ENCODE measurements around the gene PRR5L.
A peak's percentile ranks its signal among the peaks of the same experiment; 100 is the strongest.

PRR5L gene, protein sequence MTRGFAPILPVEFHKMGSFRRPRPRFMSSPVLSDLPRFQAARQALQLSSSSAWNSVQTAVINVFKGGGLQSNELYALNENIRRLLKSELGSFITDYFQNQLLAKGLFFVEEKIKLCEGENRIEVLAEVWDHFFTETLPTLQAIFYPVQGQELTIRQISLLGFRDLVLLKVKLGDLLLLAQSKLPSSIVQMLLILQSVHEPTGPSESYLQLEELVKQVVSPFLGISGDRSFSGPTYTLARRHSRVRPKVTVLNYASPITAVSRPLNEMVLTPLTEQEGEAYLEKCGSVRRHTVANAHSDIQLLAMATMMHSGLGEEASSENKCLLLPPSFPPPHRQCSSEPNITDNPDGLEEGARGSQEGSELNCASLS

DNA sequence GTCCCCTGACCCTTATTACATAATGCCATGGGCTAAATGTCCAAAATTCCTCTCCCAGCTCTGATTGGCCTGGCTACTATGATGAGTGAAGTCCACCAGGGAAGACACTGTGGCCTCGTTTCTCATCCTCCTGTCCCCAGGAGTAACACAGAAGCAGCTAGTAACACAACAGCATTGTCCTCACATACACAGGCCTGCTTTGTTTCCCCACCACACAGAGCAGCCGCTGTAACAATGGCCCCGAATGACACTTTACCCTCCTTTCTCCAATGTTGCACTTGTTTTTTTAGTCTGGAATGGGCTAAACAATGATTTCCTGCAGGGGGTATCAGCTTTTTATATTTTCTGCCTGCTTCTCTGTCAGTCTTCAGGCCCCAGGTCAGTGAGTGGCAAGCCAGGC lies at the start of gene PRR5L:
PRR5L (plus strand) TSS at position 363 of the 400 bp plus-strand sequence. CDS start 104,834 bp downstream, outside the sequence.
- DNase-seq = no peak

DNA sequence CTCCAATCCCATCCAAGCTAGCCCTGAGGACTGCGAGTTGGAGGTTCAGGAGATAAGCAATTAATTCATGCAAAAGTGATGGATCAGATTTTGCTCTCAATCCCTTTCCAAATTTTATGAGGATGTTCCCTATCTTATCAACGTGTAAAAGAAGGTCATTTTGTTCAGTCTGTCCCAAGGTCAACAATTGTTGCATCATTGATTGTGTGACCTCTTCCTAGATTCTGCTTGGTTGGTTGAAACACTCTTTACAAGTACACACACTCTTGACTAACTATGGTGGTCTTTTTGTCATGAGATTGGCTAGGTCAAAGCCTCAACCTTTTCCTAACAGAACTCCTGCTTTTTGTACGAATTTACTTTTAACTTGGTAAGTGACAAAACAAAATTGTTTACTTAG lies 48.6 kb upstream of the PRR5L start:
- no peak for DNase-seq

DNA sequence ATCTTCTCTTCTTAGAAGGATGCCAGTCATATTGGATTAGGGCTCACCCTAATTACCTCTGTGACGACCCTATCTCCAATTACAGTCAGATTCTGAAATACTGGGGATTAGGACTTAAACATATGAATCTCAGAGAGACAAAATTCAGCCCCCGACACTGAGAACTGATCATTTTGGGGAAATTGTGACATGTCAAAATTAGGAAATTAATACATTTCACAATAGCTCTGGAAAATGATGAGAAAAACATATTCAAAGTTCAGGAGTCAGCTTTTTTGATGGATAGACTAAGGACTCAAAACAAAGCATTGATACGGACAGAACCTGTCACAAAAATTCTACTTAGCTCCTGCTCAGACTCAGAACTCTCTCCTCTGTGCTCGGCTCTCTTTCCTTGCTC lies 47.7 kb upstream of the PRR5L start:
- no peak for DNase-seq

DNA sequence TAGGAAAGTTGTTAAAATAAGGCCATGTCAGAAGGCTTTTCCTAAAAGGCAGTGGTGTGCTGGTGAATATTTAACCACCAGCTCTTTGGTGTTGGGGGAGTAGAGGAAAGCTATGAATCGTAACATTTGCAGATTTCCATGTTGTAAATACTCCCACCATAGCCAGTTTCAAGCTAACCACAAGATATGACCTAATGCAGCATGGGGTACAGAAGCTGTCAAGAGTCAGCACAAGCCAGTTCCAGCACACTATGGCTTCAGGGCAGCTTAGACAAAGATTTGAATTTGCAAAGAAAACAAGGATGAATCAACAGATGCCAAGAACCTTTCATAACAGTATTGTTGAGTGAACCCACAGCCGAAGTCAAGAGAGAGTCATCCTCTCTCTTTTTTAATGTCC lies 46.8 kb upstream of the PRR5L start:
- DNase-seq = no peak

DNA sequence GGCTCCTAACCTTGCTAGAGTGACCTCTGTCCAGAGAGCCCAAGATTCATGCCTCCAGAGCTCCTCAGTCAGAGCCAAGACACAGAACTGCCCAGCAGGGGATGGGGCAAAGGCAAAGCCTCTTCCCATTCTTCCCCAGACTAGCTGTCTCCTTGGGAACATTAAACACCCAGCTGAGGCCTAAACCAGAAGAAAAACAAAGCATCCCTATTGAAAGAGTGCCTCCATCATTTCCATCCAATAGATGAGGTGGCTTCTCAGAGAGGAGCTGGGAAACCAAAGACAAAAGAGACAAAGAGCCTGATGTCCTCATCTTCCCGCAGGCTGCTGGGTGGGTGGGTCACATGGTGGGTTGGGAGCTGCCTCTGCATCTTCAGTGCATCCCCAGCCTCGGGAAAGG lies 44.3 kb upstream of the PRR5L start:
- DNase-seq = no peak

DNA sequence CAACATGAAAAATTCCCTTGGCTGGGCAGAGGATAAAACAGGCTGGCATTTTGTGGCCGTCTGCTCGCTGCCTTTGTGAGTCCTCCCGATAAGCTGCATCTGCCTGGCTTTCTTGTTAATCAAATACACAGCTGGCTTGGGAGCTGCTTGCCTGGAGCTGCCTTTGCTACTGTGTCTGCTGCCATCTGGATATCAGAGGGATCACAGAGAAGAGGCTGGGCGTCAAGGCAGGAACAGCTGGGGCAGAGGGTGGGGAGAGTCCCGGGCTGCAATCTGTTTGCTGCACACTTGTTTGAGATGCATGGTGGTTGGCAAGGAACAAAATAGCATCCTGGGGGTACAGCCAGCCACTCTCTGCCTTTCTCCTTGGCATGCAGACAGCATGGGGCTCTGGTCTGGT lies 42.9 kb upstream of the PRR5L start:
- no peak for DNase-seq

DNA sequence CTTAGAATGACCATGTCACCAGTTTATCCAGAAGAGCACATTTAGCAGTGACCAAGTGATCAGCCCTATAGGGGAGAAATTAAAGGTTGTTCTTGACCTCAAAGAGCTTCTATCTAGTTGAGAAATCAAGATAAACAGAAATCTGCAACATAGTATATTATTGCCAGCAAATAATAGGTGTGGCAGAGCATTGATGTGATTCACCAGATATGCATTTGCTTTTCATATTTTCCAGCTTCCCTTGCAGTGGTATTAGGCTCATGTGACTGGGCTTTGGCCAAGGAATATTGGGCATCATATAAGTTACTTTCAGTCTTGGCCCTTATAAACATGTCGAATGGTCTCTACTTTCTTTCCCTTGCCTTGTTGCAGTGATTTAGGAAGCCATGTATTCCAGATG lies 41.4 kb upstream of the PRR5L start:
- no peak for DNase-seq

DNA sequence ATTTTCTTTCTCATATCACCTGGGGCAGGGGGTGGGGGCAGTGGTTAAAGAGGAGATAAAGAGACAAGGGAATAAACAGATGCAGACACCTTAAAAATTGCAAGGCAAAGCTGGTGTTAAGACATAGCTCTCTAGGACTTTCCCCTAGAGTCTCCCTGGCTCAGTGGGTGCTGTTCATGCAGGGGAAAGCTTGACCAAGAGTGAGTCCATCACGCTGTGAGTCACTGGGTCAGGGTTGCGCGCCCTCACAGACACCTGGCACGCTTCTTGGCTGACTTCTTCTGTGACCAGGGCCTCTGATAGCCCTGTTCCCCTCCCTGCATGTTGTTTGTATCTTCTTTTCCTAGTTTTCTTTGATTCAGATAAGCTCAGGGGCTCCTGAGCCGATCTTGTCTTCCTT lies 38.7 kb upstream of the PRR5L start:
- DNase-seq = no peak

DNA sequence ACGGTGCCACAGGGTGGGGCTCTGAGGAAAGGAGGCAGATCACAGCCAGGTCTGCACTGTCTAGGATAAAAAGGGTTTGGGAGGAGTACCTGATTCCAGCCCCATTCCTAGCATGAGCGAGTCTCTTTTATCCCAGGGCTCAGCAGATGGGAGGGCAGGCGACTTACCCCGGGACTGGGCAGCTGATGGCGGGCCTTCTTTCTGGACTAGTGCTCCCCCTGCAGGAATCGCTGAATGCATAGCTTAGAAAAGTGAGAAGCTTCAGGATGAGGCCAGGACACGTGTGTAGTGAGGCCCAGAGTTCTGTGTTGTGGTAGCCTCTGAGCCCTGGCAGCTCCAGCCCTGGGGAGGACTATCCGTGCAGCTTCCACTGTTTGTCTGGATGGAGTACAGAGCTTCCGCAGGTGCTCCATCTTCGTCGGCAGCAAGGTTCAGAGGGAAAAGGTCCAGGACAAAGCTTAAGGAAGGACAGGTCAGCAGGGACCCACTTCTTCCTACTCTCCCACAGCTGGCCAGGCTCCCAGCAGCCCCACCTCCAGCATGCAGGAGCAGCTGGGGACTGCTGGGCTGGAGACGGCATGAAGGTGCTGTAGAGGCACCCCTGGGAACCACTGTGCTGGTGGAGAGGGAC lies 37.2 kb upstream of the PRR5L start:
- DNase-seq = no peak

DNA sequence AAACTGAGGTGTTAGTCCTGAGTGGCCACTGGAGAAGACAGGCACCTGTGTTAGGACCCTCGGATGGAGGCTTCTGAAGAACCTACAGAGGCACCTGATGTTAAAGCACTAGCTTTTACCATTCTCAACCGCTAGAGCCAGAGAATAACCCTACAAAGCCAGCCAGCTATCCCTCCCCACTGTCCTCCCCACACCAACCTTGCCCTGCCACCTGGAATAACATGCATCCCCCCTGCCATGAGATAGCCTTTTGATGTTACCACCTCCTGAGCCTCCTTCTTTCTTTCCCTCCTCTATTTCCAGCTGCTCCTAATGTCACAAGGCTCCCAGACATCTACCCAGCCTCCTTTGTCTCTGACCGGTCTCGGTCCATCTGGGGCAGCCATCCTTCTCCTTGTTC lies 35.0 kb upstream of the PRR5L start:
- no peak for DNase-seq

DNA sequence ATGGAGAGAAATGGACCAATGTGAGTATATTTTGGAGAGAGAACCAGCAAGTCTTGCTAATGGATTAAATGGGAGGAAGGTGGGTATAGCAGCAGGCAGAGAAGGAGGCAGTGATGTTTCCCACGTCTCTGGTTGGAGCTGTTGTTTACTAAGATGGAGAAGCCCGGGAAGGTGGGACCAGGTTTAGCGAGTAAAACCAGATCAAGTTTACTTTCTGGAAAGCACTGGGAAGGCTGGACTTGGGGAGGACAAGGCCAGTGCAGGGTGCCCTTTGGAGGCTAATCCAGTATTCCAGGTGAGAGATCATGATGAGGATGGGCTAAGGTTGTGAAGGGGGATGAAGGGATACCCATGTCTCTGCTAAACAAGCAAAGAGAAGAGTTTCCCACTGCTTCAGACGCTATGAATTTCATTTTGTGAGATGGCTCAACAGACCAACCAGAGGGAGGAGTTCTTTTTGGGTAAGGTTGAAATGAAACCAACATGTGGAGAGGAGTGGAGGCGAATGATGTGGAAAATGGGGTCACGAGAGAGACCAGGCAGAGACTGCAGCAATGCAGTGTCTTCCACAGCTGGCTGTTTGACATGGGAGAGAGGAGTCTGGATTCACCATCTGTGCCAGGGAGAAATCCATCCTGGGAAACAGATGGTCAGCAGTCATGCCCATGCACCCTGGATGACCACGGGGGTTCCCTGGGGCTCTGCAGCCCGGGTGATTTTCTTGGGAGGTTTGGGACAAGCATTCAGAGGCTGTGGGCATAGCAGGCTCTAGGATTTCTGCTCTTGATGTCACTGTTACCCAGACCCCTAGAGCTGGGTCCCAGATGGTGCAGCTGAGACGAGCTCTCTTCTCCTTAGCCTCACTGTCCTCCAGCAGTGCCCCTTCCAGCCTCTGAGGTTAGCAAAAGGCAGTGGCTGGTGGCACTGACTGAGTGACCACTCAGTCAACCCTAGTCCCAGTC lies 31.8 kb upstream of the PRR5L start:
- DNase-seq = no peak

DNA sequence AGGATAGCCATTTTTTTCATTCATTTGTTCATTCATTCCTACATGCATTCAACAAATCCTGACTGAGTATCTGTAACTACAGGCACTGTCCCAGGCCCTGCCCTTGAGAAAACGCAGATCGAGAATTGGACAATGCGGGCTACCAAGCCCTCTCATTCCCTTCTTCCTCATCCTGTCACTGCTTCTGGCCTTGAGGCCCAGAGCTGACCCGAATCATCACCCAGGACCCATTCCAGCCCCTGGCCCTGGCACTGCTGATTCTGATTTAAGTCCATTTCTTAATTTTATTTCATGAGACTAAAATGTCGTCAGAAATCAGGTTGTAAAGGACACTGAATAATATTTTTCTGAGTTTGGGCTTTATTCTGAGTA lies 31.1 kb upstream of the PRR5L start:
- DNase-seq = no peak

DNA sequence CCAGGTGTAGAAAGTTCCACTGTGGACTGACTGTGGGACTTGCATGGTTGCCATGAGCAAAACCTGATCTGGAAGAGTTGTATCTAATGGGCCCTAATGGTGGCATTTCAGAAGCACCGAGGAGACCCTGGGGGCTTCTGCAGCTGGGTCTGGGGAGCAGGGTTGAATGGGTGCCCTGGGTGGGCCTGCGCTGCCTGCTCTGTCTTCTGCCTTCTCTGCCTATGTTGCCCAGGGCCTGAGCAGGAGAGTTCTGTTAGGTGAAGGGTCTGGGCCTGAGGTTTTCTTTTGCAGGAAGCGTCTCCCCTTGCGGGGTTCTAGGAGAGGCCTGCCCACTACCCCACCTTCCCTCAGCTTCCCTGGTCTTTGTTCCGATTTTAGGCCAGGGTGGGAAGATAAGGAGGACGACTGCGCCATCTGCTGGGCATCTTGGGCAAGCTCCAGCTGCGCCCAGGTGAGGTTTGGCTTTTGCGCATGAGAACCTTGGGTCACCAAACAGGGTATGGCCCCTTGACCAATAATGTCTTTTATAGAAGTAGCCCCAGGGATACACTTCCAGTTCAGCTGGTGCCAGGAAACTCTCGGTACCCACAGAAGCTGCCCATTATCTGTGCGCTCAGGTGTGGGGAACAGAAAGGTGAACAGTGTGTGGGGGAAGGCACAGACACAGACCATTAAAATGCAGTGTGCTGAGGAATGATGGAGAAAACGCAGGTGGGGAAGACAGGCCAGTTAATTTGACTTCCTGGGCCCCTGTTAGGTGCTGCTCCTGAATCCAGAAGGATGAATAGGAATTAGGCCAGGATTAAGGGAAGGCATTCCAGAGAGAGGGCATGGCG lies 30.1 kb upstream of the PRR5L start:
- peak; percentile 20 for DNase-seq

DNA sequence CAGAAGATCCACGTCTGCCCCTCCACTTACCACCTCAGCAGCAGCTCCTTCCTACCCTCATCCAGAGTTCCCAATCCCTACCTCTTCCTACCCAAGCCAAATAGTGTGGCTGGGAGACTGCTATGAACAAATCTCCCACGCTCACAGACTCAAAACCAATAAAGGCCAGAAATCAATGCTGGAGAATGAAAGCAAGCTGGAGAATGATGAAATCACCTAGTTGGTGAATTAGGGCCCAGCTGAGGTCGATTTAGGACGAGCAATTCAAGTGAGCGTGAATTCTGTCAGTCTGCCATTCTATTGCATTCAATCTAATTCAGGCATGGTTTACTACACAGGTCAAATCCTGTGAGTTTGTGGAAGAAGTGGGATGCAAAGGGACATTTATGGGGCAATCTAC lies 29.3 kb upstream of the PRR5L start:
- DNase-seq = no peak

DNA sequence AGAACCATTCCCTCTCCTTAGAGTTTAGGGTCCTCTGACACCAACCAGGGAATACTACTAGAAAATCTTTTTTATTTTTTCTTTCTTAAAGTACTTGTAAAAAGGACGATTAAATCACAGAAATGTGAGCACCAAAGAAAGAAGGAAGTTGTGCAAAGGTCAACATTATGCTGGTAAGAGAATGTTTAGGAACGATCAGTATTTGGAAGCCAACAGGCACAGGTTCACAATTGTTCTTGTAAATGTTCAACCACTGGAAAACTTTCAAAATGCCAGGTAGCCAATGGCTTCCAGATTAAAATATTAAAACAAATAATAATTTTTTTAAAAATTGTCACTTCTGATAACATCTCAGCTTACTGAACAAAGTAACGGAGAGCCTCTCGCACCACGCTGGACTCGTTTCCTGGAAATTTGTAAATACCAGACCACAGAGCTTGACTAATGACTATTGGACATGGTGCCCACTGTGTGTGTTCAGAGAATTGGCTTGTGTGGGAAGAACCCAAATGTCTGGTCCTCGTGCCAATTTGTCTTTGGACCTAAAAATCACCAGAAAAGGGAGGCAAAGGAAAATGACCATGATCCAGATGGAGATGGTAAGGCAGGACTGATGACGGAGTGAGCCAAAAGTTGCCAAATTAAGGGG lies 27.6 kb upstream of the PRR5L start:
- DNase-seq = no peak

DNA sequence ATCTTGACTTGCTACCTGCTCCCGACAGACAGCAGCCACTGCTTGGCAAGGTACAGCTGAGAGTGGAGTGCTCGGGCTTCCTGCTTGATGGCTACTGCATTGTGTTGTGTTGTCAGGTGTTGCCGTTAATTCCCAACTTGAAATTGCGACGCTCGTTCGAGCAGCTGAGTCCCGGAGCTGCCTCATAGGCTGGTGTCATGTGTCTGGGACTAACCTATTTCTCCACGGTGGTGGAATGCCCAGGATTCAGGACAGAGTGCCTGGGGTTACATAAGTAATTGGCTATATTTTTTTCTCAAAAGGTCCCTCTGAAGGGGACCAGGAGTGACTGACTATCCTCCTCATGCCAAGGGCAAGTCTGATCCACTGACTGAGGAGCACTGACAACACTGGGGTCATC lies 25.4 kb upstream of the PRR5L start:
- DNase-seq = no peak

DNA sequence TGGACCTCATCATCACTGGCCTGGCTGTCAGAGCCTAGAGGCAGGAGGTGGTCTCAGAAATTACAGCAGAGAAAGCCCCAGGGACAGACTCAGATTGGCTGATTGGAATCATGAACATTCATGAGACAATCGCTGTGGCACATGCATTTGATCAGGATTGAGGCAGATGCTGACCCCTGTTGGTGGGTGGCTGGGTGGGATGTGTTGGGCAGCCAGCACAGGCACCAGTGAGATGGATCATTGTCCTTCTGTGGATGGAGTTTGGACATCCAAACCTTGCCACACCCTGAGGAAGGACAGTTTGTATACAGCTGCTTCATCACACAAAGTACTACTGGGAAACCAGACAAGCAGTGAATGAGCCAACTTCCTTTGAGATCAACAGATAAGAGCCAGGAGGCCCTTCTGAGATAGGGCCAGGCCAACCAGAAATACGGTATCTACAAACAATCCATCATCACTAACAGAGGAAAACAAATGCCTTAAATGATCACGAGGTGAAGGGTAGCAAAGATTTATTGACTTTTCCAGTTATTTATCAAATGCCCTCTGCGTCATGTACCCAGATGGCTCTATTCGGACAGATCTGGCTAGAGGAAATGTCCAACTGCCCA lies 24.2 kb upstream of the PRR5L start:
- DNase-seq = no peak

DNA sequence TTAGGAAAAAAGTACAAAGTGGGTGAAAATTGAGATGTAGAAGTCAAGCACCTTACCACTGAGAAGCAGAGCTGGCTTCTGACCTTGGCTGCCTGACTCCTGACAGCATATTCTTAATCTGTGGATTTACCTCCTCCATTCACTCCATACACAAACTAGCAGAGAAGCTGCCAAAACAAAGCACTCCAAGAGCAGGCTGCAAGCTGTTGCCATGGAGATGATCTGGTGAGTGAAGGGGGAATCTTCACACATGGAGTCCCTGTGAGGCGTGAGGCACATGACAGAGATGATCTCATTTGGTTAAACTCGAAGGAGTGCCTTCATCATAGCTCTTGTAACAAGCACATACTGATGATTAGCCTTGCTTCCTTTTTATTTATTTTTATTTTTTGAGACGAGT lies 23.0 kb upstream of the PRR5L start:
- no peak for DNase-seq

DNA sequence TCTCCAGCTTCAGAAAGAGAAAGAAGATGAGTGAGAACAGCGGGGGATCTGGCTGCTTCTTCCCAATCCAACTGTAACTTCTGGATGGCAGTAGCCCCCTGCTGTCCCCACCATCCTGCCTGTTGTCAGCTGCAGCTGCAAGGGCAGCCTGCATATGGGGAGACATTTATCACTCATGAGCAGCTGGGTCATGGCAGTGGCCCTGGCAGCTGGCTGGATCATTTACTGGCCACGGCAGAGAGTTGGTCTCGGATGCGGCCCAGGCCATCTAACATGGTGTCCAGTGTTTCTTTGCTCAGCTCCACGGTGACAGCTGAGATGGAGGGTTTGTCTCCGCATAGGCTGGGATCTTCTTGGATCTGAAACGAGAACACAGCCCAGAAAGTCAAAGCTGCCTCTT lies 21.7 kb upstream of the PRR5L start:
- no peak for DNase-seq

DNA sequence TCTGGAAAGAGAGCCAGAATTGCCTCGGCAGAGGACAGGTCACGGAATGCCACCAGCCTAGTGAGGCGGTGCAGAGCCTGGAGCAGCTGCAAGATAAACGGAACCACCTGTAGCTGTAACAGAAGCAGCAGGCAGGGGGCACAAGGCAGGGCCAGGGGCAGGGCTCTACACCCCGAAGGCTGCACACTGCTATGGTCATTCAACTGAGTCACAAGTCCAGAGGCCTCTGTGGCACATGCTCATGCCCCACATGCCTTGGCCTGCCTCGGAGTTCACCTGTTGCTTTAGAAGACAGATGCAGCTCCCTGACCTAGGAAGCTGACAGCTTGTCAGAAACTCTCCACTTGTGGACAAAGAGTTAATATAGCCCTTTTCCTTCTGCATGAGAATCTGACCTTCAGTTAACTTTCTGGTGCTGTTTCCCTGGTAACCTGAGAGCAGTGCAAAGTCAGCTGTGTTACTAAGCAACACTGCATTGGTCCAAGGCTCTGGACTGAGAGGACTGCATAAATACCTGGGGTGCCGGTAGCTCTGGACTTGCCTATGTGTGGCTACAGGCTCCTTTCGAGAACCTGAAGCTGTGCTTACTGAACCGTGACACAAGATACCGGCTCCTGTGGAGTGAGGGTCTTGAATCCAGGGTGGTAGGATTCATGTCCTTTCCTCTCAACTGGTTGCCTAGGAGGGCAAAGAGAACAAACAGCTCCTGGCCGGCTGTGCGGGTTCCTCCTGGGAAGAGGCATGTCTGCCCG lies 17.4 kb upstream of the PRR5L start:
- no peak for DNase-seq

DNA sequence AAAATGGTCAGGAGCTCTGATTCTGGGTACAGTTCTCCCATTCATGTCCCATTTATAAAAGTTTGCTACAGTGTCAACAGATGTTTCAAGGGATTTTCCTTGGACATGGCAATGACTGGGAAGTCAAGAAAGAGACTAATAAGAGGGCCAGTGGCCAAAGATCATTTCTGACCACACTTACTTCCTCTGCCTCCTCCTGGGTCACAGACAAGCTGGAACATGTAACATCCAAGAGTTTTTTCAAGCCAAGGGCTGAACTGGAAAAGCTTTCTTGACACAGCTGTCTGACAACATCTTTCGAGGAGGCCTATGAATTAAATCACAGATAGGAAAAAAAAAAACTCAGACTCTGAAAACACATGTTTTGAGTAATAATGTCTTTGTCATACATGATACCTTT lies 15.6 kb upstream of the PRR5L start:
- DNase-seq = no peak
